ENCODE data around the gene RAPGEF4.
"Not testable (repeated sequence)": the region's sequence is repeated elsewhere in the genome, so short reads cannot be mapped to it uniquely, and the experiment has no call there.

Gene RAPGEF4

DNA sequence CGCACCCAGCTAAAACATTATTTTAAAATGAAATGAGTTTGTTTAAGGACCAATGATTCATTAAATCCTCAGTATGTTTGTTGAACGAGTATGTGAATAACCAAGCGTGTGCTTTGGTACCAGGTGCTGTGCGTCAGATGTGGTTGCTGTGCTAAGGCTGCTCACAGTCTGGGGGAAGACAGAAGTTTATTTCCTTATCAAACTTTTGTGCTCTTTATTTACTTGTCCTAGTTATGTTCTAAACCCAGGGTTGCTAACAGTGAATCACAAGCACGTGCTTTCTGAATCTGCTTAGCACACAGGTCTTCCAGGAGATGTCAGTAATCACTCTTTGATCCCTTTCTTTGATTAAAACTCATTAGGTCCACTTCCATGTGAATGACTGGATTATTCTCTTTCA is 37.0 kb downstream of the RAPGEF4 start:
- DNase-seq (ENCODE audit: low read depth, low spot score), result peak; percentile 61

DNA sequence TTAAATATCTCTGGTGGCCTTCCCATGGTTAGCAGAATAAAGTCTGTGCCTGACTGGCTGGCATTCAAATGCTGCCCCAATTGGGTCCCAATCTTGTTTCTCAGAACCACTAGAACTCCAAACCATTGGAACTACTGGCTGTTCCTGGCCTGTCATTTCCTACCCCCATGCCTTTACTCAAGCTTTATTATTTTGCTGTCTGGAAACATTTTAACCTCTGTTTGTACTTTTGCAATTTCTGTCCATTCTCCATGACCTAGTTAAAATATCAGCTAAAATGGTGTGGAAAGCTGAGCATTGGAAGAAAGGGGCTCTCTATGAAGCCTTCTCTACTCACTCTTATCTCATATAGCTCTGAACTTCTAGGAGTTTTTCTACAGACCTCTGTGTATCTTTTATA is 38.7 kb downstream of the RAPGEF4 start:
- DNase-seq (ENCODE audit: low read depth, low spot score), result no peak

DNA sequence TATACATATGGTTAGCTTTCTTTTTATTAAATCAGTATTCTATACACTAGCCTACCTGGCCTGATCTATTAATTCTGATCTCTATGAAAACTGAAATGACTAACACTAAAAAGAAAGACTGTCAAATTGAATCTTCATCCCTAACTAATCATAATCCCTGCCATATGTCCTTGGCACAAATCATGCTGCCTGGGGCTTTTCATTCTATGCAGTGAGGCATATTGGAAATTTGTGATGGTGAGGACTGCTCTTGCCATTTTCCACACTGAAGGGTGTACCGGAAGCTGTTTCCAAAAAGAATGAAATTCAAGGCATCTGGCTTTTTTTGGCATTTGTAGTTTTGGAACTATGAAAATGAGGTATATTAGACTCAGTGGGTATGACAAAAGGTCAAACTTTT is 39.7 kb downstream of the RAPGEF4 start:
- DNase-seq (ENCODE audit: low read depth, low spot score), result no peak

DNA sequence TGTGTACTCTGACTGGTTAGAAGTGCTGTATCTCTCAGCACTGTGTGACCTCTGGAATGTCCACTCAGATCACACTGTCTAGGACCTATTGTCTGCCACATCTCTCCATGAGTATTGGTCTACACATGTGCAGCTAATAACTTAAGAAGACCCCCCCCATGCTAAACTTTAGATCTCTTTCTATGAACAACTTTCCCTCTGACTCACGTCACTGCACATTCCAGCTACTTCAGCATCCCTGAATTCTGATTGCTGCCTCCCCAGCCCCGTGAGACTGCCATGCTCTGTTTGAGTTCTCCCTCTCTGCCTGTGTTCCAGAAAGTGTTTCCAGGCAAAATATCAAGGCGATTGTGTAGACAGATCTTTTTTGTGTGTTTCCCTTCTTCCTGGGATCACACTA is 41.8 kb downstream of the RAPGEF4 start:
- peak; percentile 61 for DNase-seq (ENCODE audit: low read depth, low spot score)

DNA sequence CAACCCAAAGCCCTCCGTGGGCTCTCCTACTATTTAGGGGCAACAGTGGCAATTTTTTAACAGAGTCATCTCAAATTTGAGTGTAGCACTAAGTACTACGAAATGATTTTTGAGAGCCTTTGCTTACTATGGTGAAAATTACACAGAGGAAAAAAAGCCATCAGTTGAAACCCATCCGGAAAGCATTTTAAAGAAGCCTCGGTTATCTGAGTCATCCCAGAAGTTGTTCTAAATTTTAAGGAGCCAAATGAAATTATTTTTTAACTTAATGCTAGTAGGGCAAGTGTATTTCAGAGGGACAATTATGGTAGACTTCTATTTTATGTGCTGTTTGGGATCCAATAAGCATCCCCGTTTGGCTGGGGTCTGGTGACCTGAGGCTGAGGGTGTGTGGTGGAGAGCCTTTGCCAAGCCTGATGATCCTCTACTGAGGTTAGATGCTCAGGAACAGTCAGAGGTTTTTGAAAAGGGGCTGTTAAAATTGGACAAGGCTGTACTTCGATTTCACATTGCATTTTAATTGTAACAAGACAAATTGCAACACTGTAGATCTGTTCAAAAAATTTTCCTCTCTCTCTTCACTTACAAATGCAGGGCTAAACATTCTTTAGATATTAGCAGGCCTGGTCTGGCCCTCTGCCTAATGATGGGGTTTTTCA is 47.0 kb downstream of the RAPGEF4 start:
- no peak for DNase-seq (ENCODE audit: low read depth, low spot score)

DNA sequence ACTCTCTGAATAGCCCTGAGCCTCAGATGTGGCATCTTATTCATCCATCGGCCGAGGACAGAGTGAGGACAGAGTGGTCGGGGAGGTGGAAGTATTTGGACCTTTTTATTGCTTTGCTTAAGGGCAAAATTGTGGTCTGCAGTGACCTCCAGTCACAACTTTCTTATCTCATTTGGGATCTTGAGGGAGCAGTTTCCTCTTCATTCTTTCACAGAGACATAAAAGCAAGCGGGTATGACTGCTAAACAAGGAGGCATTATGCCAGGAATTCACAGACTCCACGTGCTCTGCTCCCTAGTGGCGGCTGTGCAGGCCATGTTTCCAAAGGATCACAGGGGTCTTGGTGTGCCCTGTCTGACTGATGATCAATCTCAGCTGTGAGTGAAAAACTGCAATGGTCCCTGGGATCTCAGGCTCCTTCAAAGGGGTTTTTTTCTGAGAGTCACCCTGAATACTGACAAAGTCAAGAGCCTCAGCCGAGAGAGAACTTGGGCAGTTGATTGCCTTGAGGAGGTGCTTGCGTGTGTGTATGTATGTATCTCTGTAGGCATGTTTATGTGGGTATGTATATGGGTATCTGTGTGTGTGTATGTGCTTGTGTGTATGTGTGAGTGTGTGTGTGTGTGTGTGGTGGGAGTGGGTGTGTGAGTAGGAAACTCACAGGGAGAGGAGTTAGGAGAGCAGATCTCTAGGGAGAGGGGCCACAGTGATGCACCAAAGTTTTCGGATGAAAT is 47.7 kb downstream of the RAPGEF4 start:
- DNase-seq (ENCODE audit: low read depth, low spot score), result peak; percentile 98

DNA sequence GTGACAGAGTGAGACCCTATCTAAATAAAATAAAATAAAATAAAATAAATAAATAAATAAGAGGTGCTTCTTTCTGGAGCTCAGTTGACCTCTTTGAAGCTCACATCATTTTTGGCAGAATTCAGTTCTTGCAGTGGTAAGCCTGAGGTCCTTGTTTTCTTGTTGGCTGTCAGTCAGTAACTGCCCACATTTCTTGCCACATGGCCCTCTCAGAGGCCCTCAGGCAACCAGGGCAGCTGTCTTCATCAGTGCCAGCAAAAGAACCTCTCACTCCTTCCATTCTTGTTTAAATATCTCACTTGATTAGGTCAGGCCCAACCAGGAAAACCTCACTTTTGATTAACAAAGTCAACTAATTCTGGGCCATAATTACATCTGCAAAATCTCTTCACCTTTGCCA is 53.2 kb downstream of the RAPGEF4 start:
- no peak for DNase-seq (ENCODE audit: low read depth, low spot score)

DNA sequence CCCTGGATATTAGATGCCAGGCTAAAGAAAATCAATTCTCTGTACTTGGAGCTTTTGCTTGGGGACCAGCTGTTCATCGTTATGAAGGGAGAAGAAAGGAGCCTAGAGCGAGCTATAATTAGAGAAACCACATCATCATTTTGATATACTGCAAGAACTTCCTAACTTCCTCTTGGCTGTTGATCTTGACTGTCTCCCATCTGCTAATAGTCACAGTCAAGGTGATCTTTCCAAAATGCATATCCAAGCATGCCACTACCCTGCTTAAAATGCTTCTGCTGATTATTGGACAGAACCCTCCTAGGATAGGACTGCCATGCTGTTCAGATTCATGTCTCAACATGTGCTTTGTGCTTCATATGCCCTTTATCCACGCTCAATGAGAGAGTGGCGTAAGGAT is 54.8 kb downstream of the RAPGEF4 start:
- no peak for DNase-seq (ENCODE audit: low read depth, low spot score)

DNA sequence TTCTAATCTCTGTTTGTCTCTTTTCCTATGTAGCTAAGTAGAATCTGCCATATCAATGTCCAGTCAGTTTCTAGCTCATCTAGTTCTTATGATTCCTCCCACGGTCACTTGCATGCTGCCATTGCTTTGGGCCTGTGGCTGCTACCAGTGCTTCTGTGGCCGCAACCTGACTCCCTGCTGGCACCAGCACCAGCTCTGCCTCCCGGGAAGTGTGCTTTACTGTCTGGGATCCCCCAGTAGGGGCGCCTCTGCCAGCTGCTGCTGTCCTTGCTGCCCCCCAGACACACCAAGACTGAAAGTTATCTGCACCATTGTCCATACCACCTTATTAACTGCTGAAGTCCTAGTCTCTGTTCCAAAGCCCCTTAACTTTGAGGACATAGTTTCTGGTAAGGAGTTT is 56.3 kb downstream of the RAPGEF4 start:
- DNase-seq (ENCODE audit: low read depth, low spot score), result peak; percentile 6

DNA sequence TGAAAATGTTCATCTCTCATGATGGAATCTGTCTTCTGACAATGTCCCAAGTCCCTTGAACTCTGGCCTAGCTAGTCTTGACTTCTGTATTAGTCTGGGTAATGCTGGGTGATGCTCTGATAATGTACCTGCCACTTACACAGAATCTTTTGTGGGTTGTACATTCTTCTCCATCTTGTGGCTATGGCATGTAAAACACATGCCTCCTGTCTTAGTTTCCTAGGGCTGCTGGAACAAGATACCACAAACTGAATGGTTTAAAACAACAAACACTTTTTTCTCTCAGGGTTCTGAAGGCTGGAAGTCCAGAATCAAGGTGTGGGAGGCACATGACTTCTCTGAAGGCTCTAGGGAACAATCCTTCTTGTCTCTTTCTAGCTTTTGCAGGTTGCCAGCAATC is 57.1 kb downstream of the RAPGEF4 start:
- DNase-seq (ENCODE audit: low read depth, low spot score), result peak; percentile 75

DNA sequence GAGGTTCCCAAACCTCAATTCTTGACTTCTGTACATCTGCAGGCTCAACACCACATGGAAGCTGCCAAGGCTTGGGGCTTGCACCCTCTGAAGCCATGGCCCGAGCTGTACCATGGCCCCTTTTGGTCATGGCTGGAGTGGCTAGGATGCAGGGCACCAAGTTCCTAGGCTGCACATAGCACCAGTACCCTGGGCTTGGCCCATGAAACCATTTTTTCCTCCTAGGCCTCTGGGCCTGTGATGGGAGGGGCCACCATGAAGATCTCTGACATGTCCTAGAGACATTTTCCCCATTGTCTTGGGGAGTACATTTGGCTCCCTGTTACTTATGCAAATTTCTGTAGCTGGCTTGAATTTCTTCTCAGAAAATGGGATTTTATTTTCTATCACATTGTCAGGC is 67.7 kb downstream of the RAPGEF4 start:
- DNase-seq (ENCODE audit: low read depth, low spot score), result not testable (repeated sequence)

DNA sequence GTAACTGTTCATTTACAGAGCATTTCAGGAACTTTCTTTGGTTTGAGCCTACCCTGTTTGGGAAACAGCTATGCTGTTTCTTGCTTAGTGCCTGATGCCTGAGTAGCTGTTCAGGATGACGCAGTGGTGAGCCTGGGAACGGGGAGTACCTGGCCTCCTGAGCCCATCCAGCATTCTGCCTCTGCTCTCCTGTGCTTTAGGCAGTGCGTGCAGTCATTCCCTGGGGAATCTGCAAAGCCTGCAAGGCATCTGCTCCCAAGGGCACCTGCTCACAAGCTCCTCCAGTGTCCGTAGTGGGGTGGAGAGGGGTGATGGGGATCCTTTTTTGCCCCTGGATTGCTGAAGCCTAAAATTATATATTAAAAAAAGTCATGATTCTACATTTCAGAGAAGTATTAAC is 68.8 kb downstream of the RAPGEF4 start:
- no peak for DNase-seq (ENCODE audit: low read depth, low spot score)

DNA sequence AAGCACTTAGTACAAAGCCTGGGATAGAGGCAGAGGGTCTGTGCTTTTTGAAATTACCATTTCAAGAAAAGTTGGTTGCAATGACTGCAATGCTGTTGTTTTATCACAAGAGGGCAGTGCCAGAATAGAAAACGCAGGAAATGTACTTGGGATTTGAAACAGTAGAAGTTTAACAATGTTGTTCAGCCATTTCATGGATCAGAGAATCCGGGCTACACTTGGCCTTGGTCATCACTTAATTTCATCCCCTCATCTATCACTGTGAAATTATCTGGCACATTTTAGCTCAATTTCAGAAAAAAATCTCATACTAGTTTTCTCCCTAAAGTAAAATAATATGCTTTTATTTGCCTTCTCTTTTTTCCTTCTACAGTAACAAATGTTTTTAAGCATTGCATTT is 70.8 kb downstream of the RAPGEF4 start:
- peak; percentile 68 for DNase-seq (ENCODE audit: low read depth, low spot score)

DNA sequence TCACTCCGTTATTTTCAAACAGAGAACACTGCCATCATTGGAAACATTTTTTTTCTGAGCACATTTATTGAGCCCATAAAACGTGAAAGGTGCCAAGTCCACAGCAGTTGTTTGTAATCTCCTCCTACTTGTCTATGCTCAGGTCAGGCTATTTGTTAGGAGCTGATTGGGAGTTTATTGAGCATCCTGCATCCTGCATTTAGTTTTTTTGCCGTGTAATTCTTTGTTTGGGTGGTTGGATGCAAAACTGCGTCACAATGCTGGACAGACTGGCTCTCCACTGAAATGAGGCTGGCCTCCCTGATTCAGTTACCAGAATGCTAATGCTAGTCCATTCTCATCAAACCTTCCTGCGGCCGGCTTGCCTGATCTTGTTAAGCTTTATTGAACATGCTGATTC is 71.4 kb downstream of the RAPGEF4 start:
- peak; percentile 39 for DNase-seq (ENCODE audit: low read depth, low spot score)

DNA sequence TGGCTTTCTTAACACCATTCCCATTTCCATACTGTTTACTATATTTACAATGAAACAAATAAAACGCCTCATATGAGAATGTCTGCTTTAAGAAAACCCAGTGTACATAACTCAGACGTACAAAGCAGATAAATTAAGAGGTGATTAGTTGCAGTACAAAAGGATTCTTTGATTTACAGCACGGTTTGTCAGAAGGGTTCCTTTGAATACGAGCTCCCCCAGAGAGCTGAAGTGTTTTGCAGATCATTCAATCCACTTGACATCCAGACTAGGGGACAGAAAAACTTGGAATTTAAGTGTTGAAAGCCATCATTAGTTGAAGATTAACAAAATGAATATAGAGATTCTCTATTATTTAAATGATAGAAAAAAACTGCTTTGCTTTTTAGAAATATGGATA is 72.5 kb downstream of the RAPGEF4 start:
- no peak for DNase-seq (ENCODE audit: low read depth, low spot score)

DNA sequence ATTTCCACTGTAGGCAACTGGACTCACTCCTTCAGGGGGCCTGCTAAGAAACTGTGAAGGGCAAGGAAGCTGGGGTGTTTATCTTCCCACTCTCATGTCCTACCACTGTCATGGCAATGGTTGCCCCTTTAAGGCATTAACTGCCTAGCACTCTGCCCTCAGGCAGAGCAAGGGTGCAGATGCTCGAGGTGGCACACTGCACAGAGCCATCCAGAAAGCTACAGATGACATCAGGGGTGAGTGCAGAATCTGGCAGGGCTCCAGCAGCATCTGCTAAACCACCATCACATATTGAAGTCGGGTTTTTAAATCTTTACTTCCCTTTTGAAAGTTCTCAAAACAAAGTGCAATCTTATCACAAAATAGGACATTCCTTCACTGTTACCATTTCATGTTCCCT is 75.4 kb downstream of the RAPGEF4 start:
- no peak for DNase-seq (ENCODE audit: low read depth, low spot score)

DNA sequence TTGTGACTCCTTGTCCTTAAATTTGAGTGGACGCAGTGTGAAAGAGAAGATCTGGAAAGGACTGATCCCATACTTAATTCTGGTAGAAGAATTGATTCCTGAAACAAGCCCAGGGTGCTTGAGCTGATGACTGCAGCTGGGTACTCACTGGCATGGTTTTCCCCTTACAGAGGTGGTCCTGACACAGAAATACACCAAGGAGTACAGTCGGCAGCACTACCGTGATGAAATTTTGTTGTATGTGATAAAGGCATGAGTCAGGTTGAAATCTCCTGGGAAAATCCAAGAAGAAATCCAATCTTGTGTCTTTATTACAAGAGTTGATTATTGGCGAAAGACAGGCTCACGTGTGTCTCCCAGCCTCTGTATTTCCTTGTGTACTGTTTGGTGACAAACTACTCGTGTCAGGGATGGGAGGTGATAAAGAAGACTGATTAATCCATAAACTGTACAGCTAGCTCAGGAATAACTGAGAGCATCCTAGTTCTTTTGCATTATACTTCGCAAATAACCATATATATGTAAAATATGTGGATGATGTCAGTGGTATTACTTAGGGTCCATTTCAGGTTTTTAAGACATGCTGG is 76.6 kb downstream of the RAPGEF4 start:
- DNase-seq (ENCODE audit: low read depth, low spot score), result no peak

DNA sequence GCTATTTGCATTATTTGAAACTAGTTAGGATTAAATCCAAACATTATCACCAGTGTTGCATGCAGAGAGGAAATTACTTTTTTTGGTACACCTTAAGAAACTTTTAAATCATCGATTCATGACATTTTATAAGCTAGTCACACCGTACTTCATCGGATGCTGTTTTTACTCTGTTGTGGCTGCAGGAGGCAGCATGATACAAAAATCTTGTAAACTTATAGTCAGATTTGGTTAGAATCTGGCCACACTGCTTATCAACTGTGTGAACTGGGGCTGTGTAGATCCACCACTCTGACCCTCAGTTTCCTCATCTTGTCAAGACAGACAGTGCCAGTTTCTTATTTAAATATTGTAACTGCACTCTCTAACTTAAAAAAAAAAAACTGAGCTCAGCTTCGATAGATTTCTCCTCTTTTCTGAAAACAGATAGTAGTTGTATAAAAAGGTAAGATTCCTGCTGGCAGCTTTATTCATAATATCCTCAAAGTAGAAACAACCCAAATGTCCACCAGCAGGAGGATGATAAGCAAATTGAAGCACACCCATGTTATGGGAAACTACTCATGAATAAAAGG is 77.8 kb downstream of the RAPGEF4 start:
- DNase-seq (ENCODE audit: low read depth, low spot score), result peak; percentile 53

DNA sequence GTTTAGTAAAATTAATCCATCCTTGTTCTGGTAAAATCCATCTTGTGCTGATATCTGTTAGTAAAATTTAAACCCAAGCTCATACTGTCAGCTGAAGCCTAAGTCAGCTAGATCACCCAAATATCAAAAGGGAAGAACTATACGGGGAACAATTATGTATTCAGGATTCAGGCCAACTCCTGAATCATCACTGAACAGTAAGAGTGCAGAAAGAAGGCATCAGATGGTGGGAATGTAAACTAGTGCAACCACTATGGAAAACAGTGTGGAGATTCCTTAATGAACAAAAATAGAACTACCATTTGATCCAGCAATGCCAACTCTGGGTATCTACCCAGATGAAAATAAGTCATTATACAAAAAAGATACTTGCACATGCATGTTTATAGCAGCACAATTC is 81.8 kb downstream of the RAPGEF4 start:
- no peak for DNase-seq (ENCODE audit: low read depth, low spot score)

DNA sequence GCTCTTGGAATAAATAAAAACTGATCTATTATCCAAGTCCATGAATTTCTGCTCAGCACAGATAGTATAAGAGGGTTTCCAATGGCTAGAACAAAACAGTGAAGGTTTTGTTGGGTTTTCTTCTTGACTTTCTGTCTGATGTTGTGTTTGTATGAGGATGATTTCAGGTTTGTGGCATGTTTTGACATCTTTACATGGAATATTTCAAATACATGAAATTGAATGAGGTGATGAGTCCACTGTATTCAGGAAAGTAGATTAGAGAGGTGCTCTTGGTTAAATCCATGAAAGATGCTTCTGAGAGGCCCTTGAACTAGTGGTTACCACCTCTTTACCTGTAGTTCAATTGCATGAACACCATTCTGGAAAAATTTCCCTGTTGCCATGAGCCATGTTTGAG is 84.3 kb downstream of the RAPGEF4 start:
- no peak for DNase-seq (ENCODE audit: low read depth, low spot score)

DNA sequence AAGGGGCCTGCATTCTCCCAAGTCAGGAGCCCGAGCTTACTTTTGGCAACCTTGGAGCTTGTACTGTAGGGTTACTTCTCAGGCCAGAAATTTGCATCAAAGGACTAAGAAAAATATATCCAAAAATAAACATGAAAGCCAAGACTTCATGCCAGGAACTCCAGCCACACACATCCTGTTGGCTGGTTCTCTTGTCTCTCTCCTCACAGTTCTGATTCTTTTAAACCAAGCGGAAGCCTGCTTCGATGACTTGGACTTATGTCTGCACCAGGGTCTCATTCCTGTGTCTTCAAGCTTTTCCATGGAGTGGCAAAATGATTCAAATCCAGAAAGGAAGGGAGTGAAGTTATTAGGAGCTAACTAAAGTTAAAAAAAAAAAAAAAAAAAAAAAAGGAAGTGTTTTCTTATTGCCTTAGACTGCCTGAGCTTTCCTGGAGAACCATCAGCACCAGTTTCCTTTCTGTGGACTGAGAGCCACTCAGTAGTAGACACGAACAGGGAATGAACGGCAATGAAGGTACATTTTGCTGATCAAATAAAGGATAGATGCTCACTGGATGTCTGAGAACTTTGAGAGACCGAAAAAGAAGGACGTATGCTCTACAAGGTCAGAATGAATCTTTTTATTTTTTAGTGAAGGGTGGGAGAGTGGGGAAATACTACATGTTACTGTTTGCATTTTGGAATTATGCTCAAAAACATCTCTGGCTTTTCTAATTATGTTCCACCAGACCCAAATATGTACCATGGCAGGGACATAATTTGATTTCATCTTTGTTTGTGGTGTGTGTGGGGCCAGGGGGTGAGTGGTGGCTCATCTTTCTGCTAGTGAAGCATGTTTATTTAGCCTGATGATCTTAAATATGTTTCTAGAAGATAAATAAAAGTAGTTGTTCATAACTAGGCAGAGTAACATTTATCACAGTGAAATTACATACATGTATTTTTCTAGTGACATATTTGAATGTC is 86.0 kb downstream of the RAPGEF4 start:
- peak; percentile 68 for DNase-seq (ENCODE audit: low read depth, low spot score)

DNA sequence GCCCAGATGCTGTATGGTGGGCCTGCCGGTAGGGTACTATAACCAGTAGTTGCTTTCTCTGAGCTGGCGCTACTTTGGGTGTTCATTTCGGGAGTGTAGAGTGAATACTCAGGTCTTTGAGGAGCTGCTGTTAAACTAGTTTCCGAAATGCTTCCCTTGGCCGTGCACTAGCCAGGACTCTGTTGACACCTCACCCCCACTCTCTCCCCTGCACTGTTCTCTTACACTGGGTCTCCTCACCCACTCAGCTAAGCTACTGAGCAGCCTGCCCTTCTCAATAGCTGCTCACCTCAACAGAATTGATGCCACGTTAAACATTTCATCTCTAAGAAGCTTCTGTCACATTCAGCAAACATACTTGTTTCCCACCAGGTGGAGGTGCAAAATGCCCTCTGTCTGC is 86.9 kb downstream of the RAPGEF4 start:
- DNase-seq (ENCODE audit: low read depth, low spot score), result no peak
